Neural progenitor cell (in vitro differentiated cells): ENCODE results near the gene LCP1. TPM values are rescaled to one million over a fixed set of nuclear protein-coding genes. Genes with fewer than 3 reads are reported as not detected.

Source experiments
- DNase-seq: peaks from one replicate; pipeline ENCODE4 v3.0.0-alpha.2; 2016; ENCODE audit warnings: low spot score
- H2AFZ ChIP-seq: fragments of 200-600 bp; sonication (generic); replicated peaks from 2 replicates; pipeline ENCODE4 v1.6.1; 2016; ENCODE audit warnings: antibody characterized with exemption
- H3F3A ChIP-seq: fragments of 200-600 bp; sonication (generic); 2 replicates; pipeline ENCODE4 v1.6.1; 2016; ENCODE audit warnings: antibody characterized with exemption, low read depth
- H3K27ac ChIP-seq: fragments of 200-600 bp; sonication (generic); 2 replicates; pipeline ENCODE4 v1.5.1; 2016; ENCODE audit warnings: mild to moderate bottlenecking
- H3K27me3 ChIP-seq: fragments of 200-600 bp; sonication (generic); 2 replicates; pipeline ENCODE4 v1.6.1; 2016; ENCODE audit warnings: mild to moderate bottlenecking, moderate library complexity
- H3K36me3 ChIP-seq: fragments of 200-600 bp; sonication (generic); 2 replicates; pipeline ENCODE4 v1.5.1; 2016
- H3K4me1 ChIP-seq: fragments of 200-600 bp; sonication (generic); 2 replicates; pipeline ENCODE4 v1.6.1; 2016; ENCODE audit warnings: mixed run types
- H3K4me2 ChIP-seq: fragments of 200-600 bp; sonication (generic); 2 replicates; pipeline ENCODE4 v1.6.1; 2016
- H3K4me3 ChIP-seq: fragments of 200-600 bp; sonication (generic); 2 replicates; pipeline ENCODE4 v1.5.1; 2016
- H3K79me2 ChIP-seq: fragments of 200-600 bp; sonication (generic); 2 replicates; pipeline ENCODE4 v1.6.1; 2016; ENCODE audit warnings: low read depth
- H3K9ac ChIP-seq: fragments of 200-600 bp; sonication (generic); 2 replicates; pipeline ENCODE4 v1.6.1; 2016
- H3K9me3 ChIP-seq: fragments of 200-600 bp; sonication (generic); 2 replicates; pipeline ENCODE4 v1.5.1; 2016; ENCODE audit warnings: low read depth
- H4K20me1 ChIP-seq: fragments of 200-600 bp; sonication (generic); 2 replicates; pipeline ENCODE4 v1.6.1; 2016; ENCODE audit warnings: low read depth
- H3K27ac Mint-ChIP-seq: 3 replicates; pipeline ENCODE4 v1.8.0; 2021; ENCODE audit warnings: mixed read lengths
- H3K27me3 Mint-ChIP-seq: 2 replicates; pipeline ENCODE4 v1.8.0; 2022; ENCODE audit warnings: low read depth, mild to moderate bottlenecking, inconsistent platforms, moderate library complexity, mixed read lengths; ENCODE audit not compliant: insufficient read depth
- H3K36me3 Mint-ChIP-seq: 3 replicates; pipeline ENCODE4 v1.8.0; 2021; ENCODE audit warnings: mixed read lengths
- H3K4me1 Mint-ChIP-seq: 3 replicates; pipeline ENCODE4 v1.8.0; 2021; ENCODE audit warnings: mixed read lengths
- H3K4me3 Mint-ChIP-seq: 3 replicates; pipeline ENCODE4 v1.8.0; 2021; ENCODE audit warnings: mild to moderate bottlenecking, moderate library complexity, mixed read lengths
- H3K9me3 Mint-ChIP-seq: 3 replicates; pipeline ENCODE4 v1.8.0; 2020; ENCODE audit warnings: mixed read lengths
- CTCF ChIP-seq: fragments of 200-600 bp; sonication (generic); IDR thresholded peaks from 2 replicates; pipeline ENCODE4 v1.5.1; 2017; ENCODE audit warnings: antibody characterized with exemption, mild to moderate bottlenecking
- EZH2 ChIP-seq: fragments of 200-600 bp; sonication (generic); IDR thresholded peaks from 2 replicates; pipeline ENCODE4 v1.6.1; 2017; ENCODE audit warnings: antibody characterized with exemption, mild to moderate bottlenecking, moderate library complexity
- EZH2phosphoT487 ChIP-seq: fragments of 200-600 bp; sonication (generic); IDR thresholded peaks from 2 replicates; pipeline ENCODE4 v1.6.1; 2017; ENCODE audit warnings: antibody characterized with exemption
- total RNA-seq: library from RNA; depleted of rRNA; stranded (reverse); fragments of >200 nt; gene quantifications from 2 replicates; pipeline ENCODE4 v1.2.3, GENCODE V29; 2015; ENCODE audit warnings: low replicate concordance

The LCP1 gene
- total RNA-seq, 1 donor from 2014 or later: 2.2 TPM

DNA sequence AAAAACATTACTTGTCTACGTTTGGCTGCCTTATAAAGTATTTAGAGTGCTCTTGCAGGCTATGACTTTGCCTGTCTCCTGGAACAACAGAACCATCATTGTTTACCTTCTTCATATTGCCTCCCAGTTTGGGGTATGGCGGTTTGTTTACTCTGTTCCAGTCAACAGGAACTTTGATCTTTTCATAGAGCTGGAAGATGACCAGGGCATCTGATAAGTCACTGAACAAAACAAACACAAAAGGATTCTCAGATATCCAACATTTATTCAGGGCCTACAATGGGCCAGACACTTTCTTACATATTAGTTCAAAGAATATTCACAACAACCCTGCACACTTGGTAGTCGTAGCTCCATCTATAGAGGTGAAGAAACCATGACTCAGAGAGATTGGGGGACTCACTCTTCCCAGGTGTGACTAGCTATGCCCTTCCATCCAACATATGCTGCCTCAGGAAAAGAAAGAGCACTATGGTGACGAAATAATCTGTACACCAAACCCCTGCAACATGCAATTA lies 38.7 kb downstream of the LCP1 start:
- Mint-ChIP-seq H3K9me3 (no peaks in the 10 kb centered on the region), H3K27ac (no peak overlapping the region), H3K4me3 (no peak overlapping the region), H3K27me3 (no peaks in the 10 kb centered on the region), H3K36me3 (no peaks in the 10 kb centered on the region), H3K4me1 (peaks cover 2% of the 10 kb centered on the region)
- DNase-seq: no peak
- Histone ChIP-seq H3K36me3 (no peaks in the 10 kb centered on the region), H3K4me1 (peaks cover 3% of the 10 kb centered on the region), H3K79me2 (no peaks in the 10 kb centered on the region), H3K4me2 (no peak overlapping the region), H2AFZ (no peak overlapping the region), H3K27ac (no peak overlapping the region), H3K4me3 (no peak overlapping the region), H3K9ac (no peak overlapping the region), H3K9me3 (no peaks in the 10 kb centered on the region), H3K27me3 (no peaks in the 10 kb centered on the region), H3F3A (no peaks in the 10 kb centered on the region), H4K20me1 (no peaks in the 10 kb centered on the region)
- TF ChIP-seq EZH2phosphoT487: no peak
- TF ChIP-seq CTCF: no peak
- TF ChIP-seq EZH2: no peak

DNA sequence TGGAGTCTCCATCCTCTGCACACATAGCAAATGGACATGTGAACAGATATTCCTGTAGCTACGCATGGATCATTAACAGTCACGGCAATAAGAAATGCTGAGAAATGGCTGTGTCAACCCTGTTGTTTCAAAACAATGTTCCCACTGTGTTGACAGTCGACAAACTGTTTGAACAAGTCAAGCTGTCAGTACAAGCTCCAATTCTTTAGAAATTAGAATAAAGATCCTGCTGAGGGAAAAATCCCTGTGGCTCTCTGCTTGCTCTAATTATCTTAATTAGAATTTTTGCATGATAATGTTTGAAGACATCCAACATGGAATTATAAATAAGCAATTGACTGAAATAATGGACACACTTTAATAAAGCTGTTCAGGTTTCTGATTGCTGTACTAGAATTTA lies 39.2 kb downstream of the LCP1 start:
- no peaks in the 10 kb centered on the region for H3K36me3 ChIP-seq
- H3K27me3 ChIP-seq: no peaks in the 10 kb centered on the region
- no peak overlapping the region for H3K4me3 ChIP-seq
- DNase-seq: peak; percentile 31
- Mint-ChIP-seq H3K4me1 (peaks cover 2% of the 10 kb centered on the region), H3K9me3 (no peaks in the 10 kb centered on the region), H3K27ac (no peak overlapping the region), H3K27me3 (no peaks in the 10 kb centered on the region), H3K4me3 (no peak overlapping the region), H3K36me3 (no peaks in the 10 kb centered on the region)
- H3K4me1 ChIP-seq: peaks cover 3% of the 10 kb centered on the region
- H4K20me1 ChIP-seq: no peaks in the 10 kb centered on the region
- H2AFZ ChIP-seq: no peak overlapping the region
- H3K9me3 ChIP-seq: no peaks in the 10 kb centered on the region
- TF ChIP-seq EZH2: no peak
- no peak for TF ChIP-seq CTCF
- TF ChIP-seq EZH2phosphoT487: no peak
- no peak overlapping the region for H3K27ac ChIP-seq
- no peak overlapping the region for H3K9ac ChIP-seq
- H3K79me2 ChIP-seq: no peaks in the 10 kb centered on the region
- H3F3A ChIP-seq: no peaks in the 10 kb centered on the region
- H3K4me2 ChIP-seq: no peak overlapping the region

GRCh38 chr13:46140044-46140443 lies 41.9 kb downstream of the LCP1 start:
- H3K9ac ChIP-seq: no peak overlapping the region
- H3K27me3 ChIP-seq: no peaks in the 10 kb centered on the region
- H2AFZ ChIP-seq: no peak overlapping the region
- H3K36me3 Mint-ChIP-seq: no peaks in the 10 kb centered on the region
- H3K9me3 Mint-ChIP-seq: no peaks in the 10 kb centered on the region
- DNase-seq: no peak
- H3K4me3 Mint-ChIP-seq: no peak overlapping the region
- H3K79me2 ChIP-seq: no peaks in the 10 kb centered on the region
- H4K20me1 ChIP-seq: no peaks in the 10 kb centered on the region
- no peak overlapping the region for H3K4me3 ChIP-seq
- no peaks in the 10 kb centered on the region for H3K36me3 ChIP-seq
- no peak overlapping the region for H3K27ac Mint-ChIP-seq
- no peaks in the 10 kb centered on the region for H3F3A ChIP-seq
- H3K4me2 ChIP-seq: no peak overlapping the region
- H3K27me3 Mint-ChIP-seq: peaks cover 2% of the 10 kb centered on the region
- H3K4me1 Mint-ChIP-seq: peaks cover 11% of the 10 kb centered on the region
- no peaks in the 10 kb centered on the region for H3K9me3 ChIP-seq
- peaks cover 3% of the 10 kb centered on the region for H3K4me1 ChIP-seq
- no peak overlapping the region for H3K27ac ChIP-seq
- TF ChIP-seq EZH2: no peak
- TF ChIP-seq CTCF: no peak
- TF ChIP-seq EZH2phosphoT487: no peak
